ENCODE measurements around the gene GAMT. TPM values are rescaled to one million over a fixed set of nuclear protein-coding genes. Genes with fewer than 3 reads are reported as not detected.

GAMT gene
- total and polyA plus RNA-seq, 2 donors (not counting 3 experiments of a cell fraction or from before 2014, with no cell fraction given) = 22.1 to 36.9 TPM

DNA sequence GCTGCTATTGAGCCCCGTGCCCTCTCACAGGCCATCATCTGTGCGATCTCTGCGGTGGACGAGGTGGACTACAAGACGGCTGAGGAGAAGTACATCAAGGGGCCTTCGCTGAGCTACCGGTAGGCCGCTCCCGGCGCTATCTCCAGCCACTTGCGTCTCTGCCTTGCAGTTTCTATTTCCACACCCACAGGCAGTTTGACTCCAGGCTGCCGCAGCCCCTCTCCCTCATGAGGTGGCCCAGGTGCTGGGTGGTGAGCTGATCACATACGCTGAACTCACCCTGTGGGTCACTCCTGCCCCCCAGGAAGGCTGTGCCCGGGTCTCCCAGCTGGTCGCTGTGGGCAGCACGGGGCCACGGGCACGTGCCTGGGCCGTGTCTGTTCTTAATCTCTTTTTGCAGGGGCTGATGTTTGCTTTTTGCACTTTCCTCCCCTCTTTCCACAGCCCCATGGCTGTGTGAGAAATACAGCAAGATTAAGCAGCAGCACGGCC, 28.3 kb downstream of the GAMT start:
- no TSS peak for BruUV-seq (replicated peaks)
- FAIRE-seq (no peak), DNase-seq (ENCODE audit: low read depth, low spot score) (no peak)
- Histone ChIP-seq H3K27ac (ENCODE audit: insufficient read depth, low read depth, low read length) (no peak overlapping the region), H3K9ac (replicated peaks; ENCODE audit: extremely low read depth, insufficient read depth, low read length) (no peak overlapping the region), H3K79me2 (ENCODE audit: control insufficient read depth, insufficient read depth, low read length) (no peaks in the 10 kb centered on the region), H3K4me3 (replicated peaks in 1 of 3; ENCODE audit: insufficient read depth in 1 of 3, low read depth in 1 of 3, low read length in 3 of 3) (no peak overlapping the region), H3K9me3 (replicated peaks; ENCODE audit: control insufficient read depth, insufficient read depth, low read length) (no peaks in the 10 kb centered on the region), H3K4me2 (ENCODE audit: insufficient read depth, low read length) (no peak overlapping the region), H3K36me3 (ENCODE audit: control insufficient read depth in 2 of 2, extremely low read depth in 1 of 2, insufficient read depth in 2 of 2, low read length in 2 of 2) (peaks cover 4 to 43% of the 10 kb centered on the region in 2 experiments), H3K9me1 (replicated peaks; ENCODE audit: control insufficient read depth, extremely low read depth, insufficient read depth, low read length) (no peaks in the 10 kb centered on the region), H3K27me3 (ENCODE audit: control insufficient read depth in 2 of 2, insufficient read depth in 2 of 2, low read length in 2 of 2) (no peaks in the 10 kb centered on the region), H3K4me1 (ENCODE audit: control insufficient read depth, extremely low read depth, insufficient read depth, low read length) (no peaks in the 10 kb centered on the region), H4K20me1 (replicated peaks; ENCODE audit: control insufficient read depth, extremely low read depth, insufficient read depth, low read length) (no peaks in the 10 kb centered on the region), H2AFZ (ENCODE audit: low read depth, low read length) (no peak overlapping the region)
- intact Hi-C loops (cut with micrococcal nuclease) = no loop called here
- dilution Hi-C loops (cut with MboI; ENCODE audit: extremely low pct_ligation_motif_present, low sequenced_read_pairs) = no loop called here
- ChIA-PET POLR2A (no interaction called here), CTCF (interaction anchor here (1.2 to 5.0 kb wide), 6 partner anchors 9 to 129 kb away, joined by 3 to 31 read pairs (median 9); no protein-coding TSS in a partner anchor)
- TF ChIP-seq, protein P1, sequence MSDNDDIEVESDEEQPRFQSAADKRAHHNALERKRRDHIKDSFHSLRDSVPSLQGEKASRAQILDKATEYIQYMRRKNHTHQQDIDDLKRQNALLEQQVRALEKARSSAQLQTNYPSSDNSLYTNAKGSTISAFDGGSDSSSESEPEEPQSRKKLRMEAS (IDR thresholded peaks at IDR 0.05; ENCODE audit: insufficient read depth, insufficient read length) = no peak
- TF ChIP-seq MYC (IDR thresholded peaks at IDR 0.05; ENCODE audit: low read depth, low read length) = no peak
- no peak for TF ChIP-seq EZH2 (IDR thresholded peaks at IDR 0.05; ENCODE audit: borderline replicate concordance, low read depth, low read length, severe bottlenecking)
- no peak for TF ChIP-seq POLR2A (IDR thresholded peaks at IDR 0.05; ENCODE audit: low read depth, low read length)

DNA sequence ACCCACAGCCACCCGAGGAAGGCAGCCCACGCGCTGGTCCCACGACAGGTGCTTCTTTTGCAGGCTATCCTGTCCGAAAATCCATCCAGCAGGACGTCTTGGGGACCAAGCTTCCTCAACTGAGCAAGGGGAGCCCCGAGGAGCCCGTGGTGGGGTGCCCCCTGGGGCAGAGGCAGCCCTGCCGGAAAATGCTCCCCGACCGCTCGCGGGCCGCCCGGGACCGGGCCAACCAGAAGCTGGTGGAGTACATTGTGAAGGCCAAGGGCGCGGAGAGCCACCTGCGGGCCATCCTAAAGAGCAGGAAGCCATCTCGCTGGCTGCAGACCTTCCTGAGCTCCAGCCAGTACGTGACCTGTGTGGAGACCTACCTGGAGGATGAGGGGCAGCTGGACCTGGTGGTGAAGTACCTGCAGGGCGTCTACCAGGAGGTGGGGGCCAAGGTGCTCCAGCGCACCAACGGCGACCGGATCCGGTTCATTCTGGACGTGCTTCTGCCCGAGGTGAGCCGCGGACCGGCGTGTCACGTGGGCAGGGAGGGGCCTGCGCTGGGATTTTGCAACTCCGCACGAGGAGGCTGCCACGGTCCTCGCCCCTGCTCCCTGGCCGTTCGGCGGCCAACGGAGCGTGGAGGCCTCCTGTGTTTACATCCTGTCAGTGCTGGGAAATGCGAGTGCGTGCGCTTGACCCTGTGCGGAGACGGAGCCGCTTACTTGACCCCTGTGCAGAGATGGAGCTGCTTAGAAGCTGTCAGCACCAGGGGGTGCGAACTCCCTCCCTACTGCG, 30.6 kb downstream of the GAMT start:
- DNase-seq (ENCODE audit: low read depth, low spot score) (no peak), FAIRE-seq (no peak)
- TF ChIP-seq FOS (IDR thresholded peaks at IDR 0.05; ENCODE audit: borderline replicate concordance, insufficient read depth, low read length) (no peak), GATA2 (IDR thresholded peaks at IDR 0.05; ENCODE audit: insufficient read depth, insufficient read length, low read depth, low read length) (no peak), POLR2A (IDR thresholded peaks at IDR 0.05; ENCODE audit: low read depth, low read length) (no peak), MYC (IDR thresholded peaks at IDR 0.05; ENCODE audit: low read depth, low read length) (no peak), JUN (IDR thresholded peaks at IDR 0.05; ENCODE audit: borderline replicate concordance, insufficient read depth, insufficient read length, low read depth) (no peak)
- Histone ChIP-seq H3K4me1 (ENCODE audit: control insufficient read depth, extremely low read depth, insufficient read depth, low read length) (no peaks in the 10 kb centered on the region), H3K4me2 (ENCODE audit: insufficient read depth, low read length) (no peak overlapping the region), H3K4me3 (replicated peaks in 1 of 3; ENCODE audit: insufficient read depth in 1 of 3, low read depth in 1 of 3, low read length in 3 of 3) (no peak overlapping the region), H3K36me3 (ENCODE audit: control insufficient read depth in 2 of 2, extremely low read depth in 1 of 2, insufficient read depth in 2 of 2, low read length in 2 of 2) (peaks cover 4 to 51% of the 10 kb centered on the region in 2 experiments), H3K27me3 (ENCODE audit: control insufficient read depth in 2 of 2, insufficient read depth in 2 of 2, low read length in 2 of 2) (no peaks in the 10 kb centered on the region), H3K9me3 (replicated peaks; ENCODE audit: control insufficient read depth, insufficient read depth, low read length) (no peaks in the 10 kb centered on the region), H3K9ac (replicated peaks; ENCODE audit: extremely low read depth, insufficient read depth, low read length) (no peak overlapping the region), H2AFZ (ENCODE audit: low read depth, low read length) (no peak overlapping the region), H3K27ac (ENCODE audit: insufficient read depth, low read depth, low read length) (no peak overlapping the region), H3K9me1 (replicated peaks; ENCODE audit: control insufficient read depth, extremely low read depth, insufficient read depth, low read length) (no peaks in the 10 kb centered on the region), H4K20me1 (replicated peaks; ENCODE audit: control insufficient read depth, extremely low read depth, insufficient read depth, low read length) (no peaks in the 10 kb centered on the region), H3K79me2 (ENCODE audit: control insufficient read depth, insufficient read depth, low read length) (no peaks in the 10 kb centered on the region)
- CTCF ChIA-PET = interaction anchor here (1.5 to 5.0 kb wide), 4 partner anchors 13 to 126 kb away, joined by 3 to 31 read pairs (median 13); partner anchors contain the start of gene NDUFS7
- POLR2A ChIA-PET = no interaction called here
- dilution Hi-C loops (cut with MboI; ENCODE audit: extremely low pct_ligation_motif_present, low sequenced_read_pairs) = no loop called here
- intact Hi-C loops (cut with micrococcal nuclease) = no loop called here
- no TSS peak for BruUV-seq (replicated peaks)
